ENCODE measurements around the gene STAP2. TPM values are rescaled to one million over a fixed set of nuclear protein-coding genes. Genes with fewer than 3 reads are reported as not detected.
A peak's percentile ranks its signal among the peaks of the same experiment; 100 is the strongest.

Gene STAP2
- total and polyA plus RNA-seq, 9 of the 15 experiments (the other 6 are each of a cell fraction or from before 2014, with no cell fraction given) = 1.2 to 9.8 (median 4.5) TPM

GRCh38 chr19:4374498-4375163 lies 36.0 kb upstream of the STAP2 start (continued):
- TF ChIP-seq PBX2 (CRISPR knock-in tag; IDR thresholded peaks at IDR 0.05; ENCODE audit: low read depth) = no peak
- peak; percentile 4; the same call in 1 of the 2 replicates for TF ChIP-seq PBX2 (tag; conservative IDR thresholded peaks at IDR 0.05; ENCODE audit: low read depth)
- TF ChIP-seq RBM22 (IDR thresholded peaks at IDR 0.05; ENCODE audit: low read depth, low read length, poor library complexity, severe bottlenecking) = peak; percentile 63
- TF ChIP-seq HNRNPK (IDR thresholded peaks at IDR 0.05; ENCODE audit: low read depth, low read length, poor library complexity, severe bottlenecking) = no peak
- TF ChIP-seq SAFB (IDR thresholded peaks at IDR 0.05; ENCODE audit: borderline replicate concordance, low read depth, low read length) = 0 out of 2 replicates have a peak, but pooled peaks have one; percentile 32
- peak; percentile 51; the same call in 1 of the 2 replicates for TF ChIP-seq POLR2AphosphoS5 (IDR thresholded peaks at IDR 0.05; ENCODE audit: control insufficient read depth, insufficient read depth, low read depth, low read length)
- peak; percentile 66 to 84; a peak in 3 of 4 replicates for TF ChIP-seq TRIM24 (IDR thresholded peaks at IDR 0.05)
- no peak for TF ChIP-seq YBX1 (IDR thresholded peaks at IDR 0.05)
- peak; percentile 99 for TF ChIP-seq C11orf30 (IDR thresholded peaks at IDR 0.05; ENCODE audit: low read depth)
- TF ChIP-seq AFF1 (IDR thresholded peaks at IDR 0.05; ENCODE audit: low read depth in 1 of 2, partially characterized antibody in 2 of 2) = peak in 1 of 2 experiments; percentile 4
- peak; percentile 72 for TF ChIP-seq ZNF134 (CRISPR knock-in tag; conservative IDR thresholded peaks at IDR 0.05)
- TF ChIP-seq TARDBP (IDR thresholded peaks at IDR 0.05) = peak; percentile 24; the same call in 1 of the 2 replicates
- TF ChIP-seq ZNF444 (CRISPR knock-in tag; IDR thresholded peaks at IDR 0.05) = no peak
- peak in 1 of 2 experiments; percentile 98; a peak in 2 of 4 replicates for TF ChIP-seq HDAC1 (IDR thresholded peaks at IDR 0.05)
- TF ChIP-seq SUPT5H (IDR thresholded peaks at IDR 0.05) = peak; percentile 58; the same call in 1 of the 2 replicates
- TF ChIP-seq XRCC4 (IDR thresholded peaks at IDR 0.05; ENCODE audit: extremely low read depth, insufficient read depth, insufficient read length) = no peak
- TF ChIP-seq HBP1 (CRISPR knock-in tag; IDR thresholded peaks at IDR 0.05) = peak; percentile 89
- TF ChIP-seq ZEB2 (IDR thresholded peaks at IDR 0.05) = no peak; the same call in 1 of the 2 replicates
- no peak for TF ChIP-seq SRSF1 (IDR thresholded peaks at IDR 0.05; ENCODE audit: low read depth, low read length)
- peak; percentile 81 for TF ChIP-seq MXI1 (IDR thresholded peaks at IDR 0.05; ENCODE audit: low read depth, low read length)
- no peak for TF ChIP-seq IRF2 (CRISPR knock-in tag; IDR thresholded peaks at IDR 0.05)
- TF ChIP-seq ZNF707 (CRISPR knock-in tag; conservative IDR thresholded peaks at IDR 0.05) = peak; percentile 58; the same call in 1 of the 2 replicates
